ENCODE measurements around the gene MRM3. TPM values are rescaled to one million over a fixed set of nuclear protein-coding genes. Genes with fewer than 3 reads are reported as not detected.
"Not testable (repeated sequence)": the region's sequence is repeated elsewhere in the genome, so short reads cannot be mapped to it uniquely, and the experiment has no call there.

MRM3 gene
- total RNA-seq, 2 experiments from 2014 or later = 43.2 to 47.2 TPM

DNA sequence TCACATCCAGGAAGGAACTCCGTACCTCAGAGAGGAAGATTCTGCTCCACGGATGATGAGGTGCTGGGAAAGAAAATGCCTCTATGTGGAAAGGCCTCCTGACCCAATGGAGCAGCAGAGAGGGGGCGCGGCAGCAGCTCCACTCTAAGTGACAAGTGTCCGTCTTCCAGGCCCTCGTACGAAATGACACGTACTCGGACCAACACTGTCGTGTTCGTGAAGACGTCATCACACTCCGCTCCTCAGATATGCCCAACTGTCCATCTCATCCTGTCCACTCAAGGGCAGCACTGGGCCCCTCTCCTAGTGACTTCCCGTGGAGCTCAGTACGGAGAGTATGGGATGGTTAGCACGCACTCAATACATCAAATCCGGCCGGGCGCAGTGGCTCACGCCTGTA lies 32.2 kb downstream of the MRM3 start:
- no peaks in the 10 kb centered on the region for H3K36me3 Mint-ChIP-seq
- no peaks in the 10 kb centered on the region for H3K4me1 Mint-ChIP-seq
- no peak overlapping the region for H3K4me3 Mint-ChIP-seq
- H3K27ac Mint-ChIP-seq = no peak overlapping the region
- DNase-seq = no peak
- peaks cover 10% of the 10 kb centered on the region for H3K27me3 Mint-ChIP-seq
- H3K9me3 Mint-ChIP-seq = no peaks in the 10 kb centered on the region

DNA sequence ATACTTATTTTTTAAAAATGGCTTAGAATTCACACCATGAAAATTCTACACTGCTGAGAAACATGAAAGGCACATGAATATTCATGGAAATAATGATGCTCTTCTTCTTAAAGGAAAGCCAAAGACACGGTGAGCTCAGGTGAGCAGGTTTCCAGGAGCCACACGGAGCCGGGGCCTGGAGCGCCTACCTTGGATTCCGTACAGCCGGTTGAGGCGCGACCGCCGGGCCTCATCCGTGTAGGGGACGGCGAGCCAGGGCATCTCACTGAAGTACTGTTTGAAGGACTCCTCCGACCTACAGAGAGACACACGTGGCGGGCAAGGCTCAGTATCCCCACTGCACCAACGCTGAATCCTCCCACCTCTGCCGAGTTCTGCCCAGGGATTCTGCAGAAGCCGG lies 37.1 kb downstream of the MRM3 start:
- no peak for DNase-seq
- H3K4me1 Mint-ChIP-seq = no peaks in the 10 kb centered on the region
- H3K27me3 Mint-ChIP-seq = no peaks in the 10 kb centered on the region
- H3K27ac Mint-ChIP-seq = no peak overlapping the region
- no peaks in the 10 kb centered on the region for H3K9me3 Mint-ChIP-seq
- H3K36me3 Mint-ChIP-seq = no peaks in the 10 kb centered on the region
- H3K4me3 Mint-ChIP-seq = no peak overlapping the region

DNA sequence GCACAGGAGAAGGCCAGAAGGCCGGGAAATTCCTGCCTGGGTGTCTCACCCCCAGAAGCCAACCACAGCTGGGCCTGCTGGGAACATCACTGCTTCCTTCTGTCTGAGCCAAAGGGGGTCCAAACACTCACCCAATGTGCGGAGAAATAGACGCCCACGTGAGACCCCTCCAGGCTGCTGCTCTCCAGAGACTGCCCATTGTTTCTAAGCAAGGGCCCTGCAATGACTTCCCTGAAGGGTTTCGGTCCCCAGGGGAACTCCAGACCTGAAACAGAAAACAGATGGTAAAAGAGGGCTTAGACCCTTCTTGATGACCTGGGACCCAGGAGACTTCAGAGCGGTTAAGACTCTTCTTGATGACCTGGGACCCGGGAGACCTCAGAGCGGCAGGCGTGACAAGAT lies 41.3 kb downstream of the MRM3 start:
- no peaks in the 10 kb centered on the region for H3K9me3 Mint-ChIP-seq
- no peak overlapping the region for H3K27ac Mint-ChIP-seq
- H3K27me3 Mint-ChIP-seq = no peaks in the 10 kb centered on the region
- no peaks in the 10 kb centered on the region for H3K36me3 Mint-ChIP-seq
- H3K4me1 Mint-ChIP-seq = no peaks in the 10 kb centered on the region
- no peak overlapping the region for H3K4me3 Mint-ChIP-seq
- DNase-seq = no peak

DNA sequence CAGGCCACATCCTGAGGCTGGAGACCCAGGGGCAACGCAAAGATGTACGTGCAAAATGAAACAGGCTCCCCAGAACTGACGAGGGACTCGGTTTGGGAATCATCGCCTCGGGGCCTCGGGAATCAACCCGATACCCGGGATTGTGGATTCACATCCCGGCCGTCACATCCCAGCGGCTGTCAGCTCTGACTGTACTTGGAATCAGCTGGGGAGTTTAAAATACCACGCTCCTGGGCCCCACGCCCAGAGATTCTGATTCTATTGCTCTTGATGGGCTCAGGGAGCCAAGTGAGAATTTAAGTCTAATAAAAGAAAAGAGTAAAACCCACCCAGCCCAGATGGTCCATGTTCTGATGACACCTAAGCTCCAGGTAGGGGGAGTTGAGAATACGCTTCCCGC lies 42.2 kb downstream of the MRM3 start:
- Mint-ChIP-seq H3K27me3 (peaks cover under 1% of the 10 kb centered on the region), H3K4me1 (no peaks in the 10 kb centered on the region), H3K9me3 (no peaks in the 10 kb centered on the region), H3K4me3 (no peak overlapping the region), H3K27ac (no peak overlapping the region), H3K36me3 (no peaks in the 10 kb centered on the region)
- DNase-seq = no peak

DNA sequence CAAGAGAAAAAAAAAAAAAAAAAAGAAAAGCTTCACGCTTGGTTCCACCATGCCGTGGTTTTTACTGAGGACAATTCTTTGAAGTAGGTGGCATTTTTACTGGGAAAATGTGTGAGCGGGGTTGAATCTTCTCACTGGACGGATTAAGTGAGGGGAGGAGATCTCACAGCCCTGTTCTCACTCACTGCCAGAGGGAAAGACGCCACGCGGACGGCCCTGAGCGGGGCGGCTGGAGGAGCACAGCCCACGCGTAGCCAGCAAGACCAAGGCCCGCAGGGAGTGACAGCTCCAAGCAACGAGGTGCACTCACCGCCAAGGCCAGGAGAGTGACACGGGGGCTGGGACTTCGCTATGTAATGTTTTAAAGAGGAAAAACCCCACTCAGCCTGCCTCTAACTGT lies 43.1 kb downstream of the MRM3 start:
- Mint-ChIP-seq H3K27me3 (peaks cover 6% of the 10 kb centered on the region), H3K36me3 (no peaks in the 10 kb centered on the region), H3K27ac (no peak overlapping the region), H3K4me3 (no peak overlapping the region), H3K9me3 (no peaks in the 10 kb centered on the region), H3K4me1 (no peaks in the 10 kb centered on the region)
- DNase-seq = no peak

DNA sequence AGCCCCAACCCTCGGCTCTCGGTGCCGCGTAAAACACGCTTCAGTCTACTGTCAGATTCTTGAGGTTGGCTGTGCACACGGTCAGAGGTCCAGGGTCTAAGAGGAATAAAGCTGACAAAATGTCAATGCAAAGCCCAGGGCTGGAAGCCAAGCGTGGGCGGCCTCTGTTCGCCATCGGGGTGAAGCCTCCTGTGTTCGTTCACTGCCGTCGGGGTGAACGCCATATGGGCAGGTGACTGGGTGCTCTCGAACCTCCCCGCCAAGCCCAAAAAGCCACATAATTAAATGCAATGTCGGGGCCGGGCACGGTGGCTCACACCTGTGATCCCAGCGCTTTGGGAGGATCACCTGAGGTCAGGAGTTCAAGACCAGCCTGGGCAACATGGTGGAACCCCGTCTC lies 44.6 kb downstream of the MRM3 start:
- no peak for DNase-seq
- Mint-ChIP-seq H3K4me1 (no peaks in the 10 kb centered on the region), H3K27me3 (peaks cover 8% of the 10 kb centered on the region), H3K9me3 (no peaks in the 10 kb centered on the region), H3K27ac (no peak overlapping the region), H3K36me3 (no peaks in the 10 kb centered on the region), H3K4me3 (no peak overlapping the region)

DNA sequence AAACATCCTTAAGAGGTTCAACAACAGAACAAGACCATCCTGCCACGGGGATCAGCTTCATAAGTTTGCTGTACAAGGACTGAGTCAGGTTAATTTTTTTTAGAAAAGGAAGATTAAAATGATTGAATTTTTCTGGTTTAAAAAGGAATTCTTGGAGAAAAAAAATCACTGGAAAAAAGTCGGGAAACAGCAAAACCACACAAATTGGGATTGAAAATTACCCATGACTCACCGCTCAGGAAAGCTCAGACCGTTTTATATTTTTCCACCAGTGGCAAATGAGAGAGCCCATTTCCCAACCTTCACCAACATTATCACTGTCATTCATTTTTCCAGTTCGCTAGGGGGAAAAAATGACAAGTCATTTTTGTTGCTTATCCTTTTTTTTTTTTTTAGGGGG lies 46.6 kb downstream of the MRM3 start:
- H3K36me3 Mint-ChIP-seq = no peaks in the 10 kb centered on the region
- H3K4me3 Mint-ChIP-seq = no peak overlapping the region
- peaks cover 8% of the 10 kb centered on the region for H3K27me3 Mint-ChIP-seq
- no peaks in the 10 kb centered on the region for H3K9me3 Mint-ChIP-seq
- no peak overlapping the region for H3K27ac Mint-ChIP-seq
- DNase-seq = no peak
- H3K4me1 Mint-ChIP-seq = no peaks in the 10 kb centered on the region

DNA sequence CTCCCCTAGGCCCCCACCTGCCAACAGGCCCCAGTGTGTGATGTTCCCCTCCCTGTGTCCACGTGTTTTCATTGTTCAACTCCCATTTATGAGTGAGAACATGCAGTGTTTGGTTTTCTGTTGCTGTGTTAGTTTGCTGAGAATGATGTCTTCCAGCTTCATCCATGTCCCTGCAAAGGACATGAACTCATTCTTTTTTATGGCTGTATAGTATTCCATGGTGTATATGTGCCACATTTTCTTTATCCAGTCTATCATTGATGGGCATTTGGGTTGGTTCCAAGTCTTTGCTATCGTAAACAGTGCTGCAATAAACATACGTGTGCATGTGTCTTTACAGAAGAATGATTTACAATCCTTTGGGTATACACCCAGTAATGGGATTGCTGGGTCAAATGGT lies 47.5 kb downstream of the MRM3 start:
- not testable (repeated sequence) for H3K4me1 Mint-ChIP-seq, H3K27ac Mint-ChIP-seq, H3K36me3 Mint-ChIP-seq, H3K9me3 Mint-ChIP-seq, DNase-seq, H3K27me3 Mint-ChIP-seq, H3K4me3 Mint-ChIP-seq

DNA sequence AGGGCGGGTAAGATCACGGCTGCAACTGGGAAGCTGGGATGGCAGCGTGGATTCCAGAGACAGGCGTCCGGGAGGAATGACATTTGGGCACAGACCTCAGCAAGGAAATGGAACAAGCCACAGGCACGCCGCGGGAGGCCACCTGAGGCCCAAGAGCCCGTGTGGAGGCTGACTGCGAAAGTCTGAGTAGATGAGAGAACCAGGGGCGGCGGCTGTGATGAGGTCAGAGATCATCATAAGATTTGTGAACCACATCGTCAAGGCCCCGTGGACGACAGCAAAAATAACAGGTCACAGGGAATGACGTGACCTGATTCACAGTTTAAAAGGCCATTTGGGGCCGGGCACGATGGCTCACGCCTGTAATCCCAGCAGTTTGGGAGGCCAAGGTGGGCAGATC lies 48.2 kb downstream of the MRM3 start:
- no peaks in the 10 kb centered on the region for H3K4me1 Mint-ChIP-seq
- H3K9me3 Mint-ChIP-seq = no peaks in the 10 kb centered on the region
- peaks cover 8% of the 10 kb centered on the region for H3K27me3 Mint-ChIP-seq
- no peak overlapping the region for H3K27ac Mint-ChIP-seq
- DNase-seq = no peak
- H3K36me3 Mint-ChIP-seq = no peaks in the 10 kb centered on the region
- no peak overlapping the region for H3K4me3 Mint-ChIP-seq

DNA sequence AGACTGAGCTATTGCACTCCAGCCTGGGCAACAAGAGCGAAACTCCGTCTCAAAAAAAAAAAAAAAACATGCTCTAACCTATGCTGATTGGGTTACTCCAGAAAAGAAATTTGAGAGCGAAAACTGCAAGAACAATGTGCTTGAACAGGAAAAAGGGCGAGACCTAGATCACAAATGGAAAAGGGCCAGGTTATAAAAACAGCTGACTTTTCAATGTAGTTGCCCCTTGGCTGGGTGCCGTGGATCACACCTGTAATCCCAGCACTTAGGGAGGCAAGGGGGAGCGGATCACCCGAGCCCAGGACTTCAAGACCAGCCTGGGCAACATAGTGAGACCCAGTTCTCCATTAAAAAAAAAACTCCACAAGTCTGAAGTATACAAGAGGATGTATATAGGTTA lies 48.8 kb downstream of the MRM3 start:
- Mint-ChIP-seq H3K9me3 (no peaks in the 10 kb centered on the region), H3K4me1 (no peaks in the 10 kb centered on the region), H3K36me3 (no peaks in the 10 kb centered on the region), H3K27me3 (peaks cover 8% of the 10 kb centered on the region), H3K4me3 (no peak overlapping the region), H3K27ac (no peak overlapping the region)
- no peak for DNase-seq

DNA sequence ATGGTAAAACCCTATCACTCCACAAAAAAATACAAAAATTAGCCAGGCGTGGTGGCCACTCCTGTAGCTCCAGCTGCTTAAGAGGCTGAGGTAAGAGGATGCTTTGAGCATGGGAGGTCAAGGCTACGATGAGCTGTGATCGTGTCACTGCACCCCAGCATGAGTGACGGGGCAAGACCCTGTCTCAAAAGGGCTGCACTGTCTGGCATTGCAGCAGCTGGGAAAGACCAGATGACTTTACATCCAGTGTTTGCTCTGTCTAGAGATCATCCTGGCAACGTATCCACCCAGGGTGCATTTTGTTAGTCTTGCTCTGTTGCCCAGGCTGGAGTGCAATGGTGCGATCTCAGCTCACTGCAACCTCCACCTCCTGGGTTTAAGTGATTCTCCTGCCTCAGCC lies 52.0 kb downstream of the MRM3 start:
- Mint-ChIP-seq H3K4me3 (no peak overlapping the region), H3K27ac (no peak overlapping the region), H3K9me3 (no peaks in the 10 kb centered on the region), H3K4me1 (no peaks in the 10 kb centered on the region), H3K36me3 (no peaks in the 10 kb centered on the region), H3K27me3 (peaks cover 8% of the 10 kb centered on the region)
- no peak for DNase-seq

DNA sequence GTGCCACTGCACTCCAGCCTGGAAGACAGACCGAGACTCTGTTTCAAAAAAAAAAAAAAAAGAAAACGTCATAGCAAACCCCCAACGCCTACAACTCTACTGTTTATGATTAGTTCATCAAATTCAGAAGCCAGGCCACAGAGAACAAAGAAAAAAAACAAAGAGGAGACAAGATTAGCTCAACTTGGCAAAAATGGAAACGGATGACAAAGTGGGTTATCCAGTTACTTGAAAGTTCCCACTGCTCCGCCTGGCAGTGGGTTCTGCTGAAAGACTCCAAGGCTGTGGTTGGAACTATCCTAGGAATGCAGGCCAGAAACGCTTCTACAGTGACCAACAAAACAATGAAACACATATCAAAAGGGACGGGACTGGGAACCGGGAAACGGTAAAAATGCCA lies 53.1 kb downstream of the MRM3 start:
- H3K27me3 Mint-ChIP-seq = peaks cover 2% of the 10 kb centered on the region
- no peak for DNase-seq
- H3K4me3 Mint-ChIP-seq = no peak overlapping the region
- H3K9me3 Mint-ChIP-seq = no peaks in the 10 kb centered on the region
- H3K27ac Mint-ChIP-seq = no peak overlapping the region
- no peaks in the 10 kb centered on the region for H3K4me1 Mint-ChIP-seq
- H3K36me3 Mint-ChIP-seq = no peaks in the 10 kb centered on the region

DNA sequence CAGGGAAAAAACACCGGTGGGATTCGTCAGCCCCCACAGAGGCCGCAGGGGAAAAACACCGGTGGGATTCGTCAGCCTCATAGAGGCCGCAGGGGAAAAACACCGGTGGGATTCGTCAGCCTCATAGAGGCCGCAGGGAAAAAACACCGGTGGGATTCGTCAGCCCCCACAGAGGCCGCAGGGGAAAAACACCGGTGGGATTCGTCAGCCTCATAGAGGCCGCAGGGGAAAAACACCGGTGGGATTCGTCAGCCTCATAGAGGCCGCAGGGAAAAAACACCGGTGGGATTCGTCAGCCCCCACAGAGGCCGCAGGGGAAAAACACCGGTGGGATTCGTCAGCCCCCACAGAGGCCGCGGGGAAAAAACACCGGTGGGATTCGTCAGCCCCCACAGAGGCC lies 53.6 kb downstream of the MRM3 start:
- not testable (repeated sequence) for H3K36me3 Mint-ChIP-seq, H3K27me3 Mint-ChIP-seq, H3K27ac Mint-ChIP-seq, H3K9me3 Mint-ChIP-seq, H3K4me1 Mint-ChIP-seq, DNase-seq, H3K4me3 Mint-ChIP-seq

DNA sequence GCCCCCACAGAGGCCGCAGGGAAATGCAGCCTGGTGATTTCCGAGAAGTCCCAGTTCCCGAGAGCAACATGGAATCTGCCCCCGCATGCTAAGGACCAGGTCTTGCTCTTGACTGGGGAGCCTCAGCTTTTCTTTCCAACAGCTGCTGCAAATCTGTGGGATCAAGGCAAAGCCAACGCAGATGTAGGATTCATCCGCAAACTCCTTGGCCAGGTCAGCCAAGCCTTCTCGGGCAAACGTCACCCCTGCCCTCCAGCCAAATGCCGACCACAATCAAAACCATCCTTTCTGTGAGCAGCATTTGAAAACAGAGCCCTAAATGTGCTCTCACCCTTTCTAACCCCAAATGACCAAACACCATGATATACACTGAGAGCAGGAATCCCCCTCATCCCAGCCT lies 54.0 kb downstream of the MRM3 start:
- no peak for DNase-seq
- Mint-ChIP-seq H3K9me3 (no peaks in the 10 kb centered on the region), H3K36me3 (no peaks in the 10 kb centered on the region), H3K4me3 (no peak overlapping the region), H3K27ac (no peak overlapping the region), H3K27me3 (no peaks in the 10 kb centered on the region), H3K4me1 (no peaks in the 10 kb centered on the region)

DNA sequence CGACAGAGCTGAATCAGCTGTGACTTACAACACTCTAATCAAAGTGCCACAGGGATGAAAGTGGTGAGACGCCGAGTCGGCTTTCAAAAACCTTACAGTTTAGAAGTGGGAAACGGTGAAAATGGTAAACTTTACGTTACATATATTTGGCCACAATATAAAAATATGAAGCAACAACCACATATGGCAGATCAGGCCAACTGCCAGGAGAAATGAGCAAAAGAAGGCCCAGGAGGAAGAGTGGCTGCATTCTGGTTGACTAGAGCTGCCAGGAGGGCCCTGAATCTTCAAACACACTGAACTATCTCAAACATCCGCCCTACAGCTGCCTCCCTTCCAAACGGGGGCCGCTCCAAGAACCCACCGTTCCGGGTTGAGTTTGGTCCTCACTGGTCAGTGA lies 56.3 kb downstream of the MRM3 start:
- Mint-ChIP-seq H3K4me1 (no peaks in the 10 kb centered on the region), H3K27me3 (peaks cover under 1% of the 10 kb centered on the region), H3K9me3 (no peaks in the 10 kb centered on the region), H3K36me3 (no peaks in the 10 kb centered on the region), H3K4me3 (no peak overlapping the region), H3K27ac (no peak overlapping the region)
- DNase-seq = no peak

DNA sequence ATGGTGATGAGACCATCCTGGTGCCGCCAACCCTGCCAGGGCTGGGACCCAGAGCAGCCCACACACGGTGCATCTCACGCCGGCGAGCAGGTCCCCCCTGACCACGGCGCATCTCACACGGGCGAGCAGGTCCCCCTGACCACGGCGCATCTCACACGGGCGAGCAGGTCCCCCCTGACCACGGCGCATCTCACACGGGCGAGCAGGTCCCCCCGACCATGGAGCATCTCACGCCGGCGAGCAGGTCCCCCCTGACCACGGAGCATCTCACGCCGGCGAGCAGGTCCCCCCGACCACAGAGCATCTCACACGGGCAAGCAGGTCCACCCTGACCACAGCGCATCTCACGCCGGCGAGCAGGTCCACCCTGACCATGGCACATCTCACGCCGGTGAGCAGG lies 59.2 kb downstream of the MRM3 start:
- Mint-ChIP-seq H3K4me3 (no peak overlapping the region), H3K36me3 (no peaks in the 10 kb centered on the region), H3K4me1 (no peaks in the 10 kb centered on the region), H3K27ac (no peak overlapping the region), H3K9me3 (no peaks in the 10 kb centered on the region), H3K27me3 (peaks cover 20% of the 10 kb centered on the region)
- no peak for DNase-seq
